T-helper 1 cell treated with Interleukin-12 subunit alpha and Interleukin-12 subunit beta and Interleukin-4 antibody, amounts not matched to agents 30 μg/mL and 1 μg/mL, for 36 hours (primary cell): ENCODE measurements around the gene CYP11A1.
"Not testable (repeated sequence)": the region's sequence is repeated elsewhere in the genome, so short reads cannot be mapped to it uniquely, and the experiment has no call there.

Source experiments
- H3K27ac Mint-ChIP-seq: one replicate; pipeline ENCODE4 v1.8.0; 2021; ENCODE audit warnings: mild to moderate bottlenecking, mixed read lengths
- H3K27me3 Mint-ChIP-seq: one replicate; pipeline ENCODE4 v1.8.0; 2021; ENCODE audit warnings: low read depth, mixed read lengths
- H3K36me3 Mint-ChIP-seq: one replicate; pipeline ENCODE4 v1.8.0; 2021; ENCODE audit warnings: low read depth, mixed read lengths
- H3K4me1 Mint-ChIP-seq: one replicate; pipeline ENCODE4 v1.8.0; 2021; ENCODE audit warnings: low read depth, mixed read lengths
- H3K4me3 Mint-ChIP-seq: one replicate; pipeline ENCODE4 v1.8.0; 2021; ENCODE audit warnings: mild to moderate bottlenecking, moderate library complexity, mixed read lengths
- H3K9me3 Mint-ChIP-seq: one replicate; pipeline ENCODE4 v1.8.0; 2021; ENCODE audit warnings: mixed read lengths

Gene CYP11A1

DNA sequence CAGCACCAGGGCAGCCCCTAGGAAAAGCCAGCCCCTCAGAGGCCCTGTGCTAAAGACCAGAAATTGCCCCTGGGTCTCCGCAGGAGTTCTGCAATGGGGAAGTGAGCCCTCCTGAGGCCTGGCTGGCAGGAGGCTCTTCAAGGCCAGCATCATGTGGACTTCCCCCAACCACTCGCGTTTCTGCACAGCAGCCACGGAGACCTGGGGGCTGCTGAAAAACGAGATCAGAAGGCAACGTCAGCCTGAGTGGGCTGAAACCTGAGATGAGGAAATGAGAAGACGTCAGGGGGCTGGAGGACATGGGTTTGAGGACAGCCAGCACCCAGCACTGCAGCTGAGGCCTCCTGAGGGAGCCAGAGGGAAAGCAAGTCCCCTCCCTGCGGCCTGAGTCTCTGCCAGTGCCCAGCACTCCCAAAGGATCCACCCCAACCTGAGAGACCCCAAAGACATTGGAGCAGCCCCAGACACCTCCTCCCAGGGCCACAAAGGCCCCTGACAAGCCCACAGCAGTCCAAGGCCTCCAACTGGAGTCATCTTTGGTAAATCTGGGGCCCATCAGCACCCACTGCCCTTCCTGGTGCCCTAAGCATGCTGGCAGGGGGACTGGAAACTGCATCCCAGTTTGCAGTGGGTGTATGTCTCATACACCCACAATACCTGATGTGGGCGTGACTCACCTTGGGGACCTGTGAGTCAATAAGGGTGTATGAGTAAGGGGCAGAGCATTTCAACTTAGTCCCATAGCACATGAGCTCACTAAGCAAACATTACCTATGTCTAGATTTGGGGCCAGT lies 29.2 kb upstream of the CYP11A1 start:
- Mint-ChIP-seq H3K9me3 (no peaks in the 10 kb centered on the region), H3K27ac (peak overlapping the region; percentile 90), H3K4me1 (peaks cover 71% of the 10 kb centered on the region), H3K36me3 (no peaks in the 10 kb centered on the region), H3K27me3 (no peaks in the 10 kb centered on the region), H3K4me3 (peak overlapping the region; percentile 52)

DNA sequence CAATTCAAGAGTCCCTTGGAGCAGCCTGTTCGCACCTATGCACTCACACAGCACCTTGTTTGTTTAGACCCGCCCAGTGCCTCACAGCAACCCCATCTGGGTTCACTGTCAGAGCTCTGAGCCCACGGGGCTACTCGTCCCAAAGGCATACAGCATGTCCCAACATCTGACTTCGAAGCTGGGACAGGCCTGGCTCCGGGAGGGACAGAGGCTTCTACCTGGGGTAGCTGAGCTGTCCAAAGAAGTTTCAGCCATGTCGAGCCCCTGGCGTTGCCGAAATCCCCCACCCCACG lies 28.6 kb upstream of the CYP11A1 start:
- Mint-ChIP-seq H3K9me3 (no peaks in the 10 kb centered on the region), H3K27ac (peak overlapping the region; percentile 63), H3K36me3 (no peaks in the 10 kb centered on the region), H3K4me1 (peaks cover 71% of the 10 kb centered on the region), H3K27me3 (no peaks in the 10 kb centered on the region), H3K4me3 (no peak overlapping the region)

DNA sequence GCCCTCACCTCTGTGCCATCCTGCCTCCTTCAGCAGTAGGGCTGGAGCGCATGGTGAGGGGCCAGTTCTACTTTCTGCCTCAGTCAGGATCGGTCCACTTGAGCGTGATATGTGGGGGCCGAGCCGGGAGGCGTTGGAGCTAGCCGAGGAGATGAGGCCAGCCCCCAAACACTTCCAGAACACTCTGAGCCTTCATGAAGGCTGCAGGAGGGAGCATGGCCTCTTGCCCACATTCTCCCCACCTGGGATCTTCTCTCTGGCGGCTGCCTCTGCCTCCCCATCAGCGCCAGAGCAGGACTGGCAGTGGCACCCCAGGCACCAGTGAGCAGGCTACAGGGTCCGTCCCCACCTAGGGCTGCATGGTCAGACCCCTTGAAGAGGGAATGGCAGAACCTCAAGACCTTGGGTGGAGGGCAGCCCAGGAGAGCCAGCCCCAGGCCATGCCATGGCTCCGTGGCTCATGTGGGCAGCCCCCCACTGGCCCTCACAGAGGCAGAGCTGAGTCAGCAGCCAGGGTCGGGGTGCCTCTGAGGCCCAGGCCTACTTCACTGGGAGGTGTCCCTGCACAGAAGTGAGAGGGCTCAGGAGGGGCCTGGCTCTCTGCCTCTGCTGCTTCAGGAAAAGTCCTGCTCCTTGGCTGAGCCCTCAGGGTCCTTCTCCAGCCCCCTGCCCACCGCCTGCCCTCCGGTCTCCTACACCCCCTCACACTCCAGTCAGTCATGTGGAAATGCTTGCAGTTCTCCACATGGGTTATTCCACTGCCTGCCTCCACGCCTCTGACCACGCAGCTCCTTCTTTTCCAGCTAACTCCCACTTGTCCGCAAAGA lies 28.1 kb upstream of the CYP11A1 start:
- Mint-ChIP-seq H3K27ac (peak overlapping the region; percentile 63), H3K4me1 (peaks cover 71% of the 10 kb centered on the region), H3K4me3 (no peak overlapping the region), H3K9me3 (no peaks in the 10 kb centered on the region), H3K27me3 (no peaks in the 10 kb centered on the region), H3K36me3 (no peaks in the 10 kb centered on the region)

DNA sequence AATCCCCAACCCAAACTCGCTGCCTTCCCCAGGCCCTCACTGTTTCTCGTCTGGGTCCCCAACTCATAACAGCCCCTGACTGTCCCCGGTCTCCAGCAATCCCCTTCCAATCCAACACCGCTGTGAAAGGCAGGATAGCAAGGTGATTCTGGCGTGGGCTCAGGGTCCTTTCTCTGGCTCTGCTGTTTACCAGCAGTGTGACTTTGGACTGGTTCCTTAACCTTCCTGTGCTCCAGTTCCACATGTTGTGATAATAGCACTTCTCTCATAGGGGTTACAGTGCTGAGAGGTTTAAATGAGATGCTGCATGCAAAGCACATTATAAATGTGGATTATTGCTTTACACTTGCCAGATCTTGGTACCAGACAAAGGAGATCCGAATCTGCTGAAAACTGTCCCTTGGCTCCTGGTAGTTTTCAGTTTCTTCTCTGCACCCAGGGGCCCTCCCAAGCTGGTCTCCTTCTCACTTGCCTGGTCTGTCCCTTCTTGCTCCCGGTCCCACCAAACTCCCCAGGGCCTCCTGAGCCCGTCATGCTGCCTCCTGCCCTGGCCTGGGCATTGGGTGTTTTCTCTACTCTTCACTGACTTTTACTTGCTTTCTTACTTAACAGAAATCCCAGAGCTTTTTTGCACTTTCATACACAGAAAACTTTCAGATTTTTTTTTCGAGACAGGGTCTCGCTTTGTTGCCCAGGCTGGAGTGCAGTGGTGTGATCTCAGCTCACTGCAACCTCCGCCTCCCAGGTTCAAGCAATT lies 26.8 kb upstream of the CYP11A1 start:
- no peaks in the 10 kb centered on the region for H3K9me3 Mint-ChIP-seq
- H3K4me1 Mint-ChIP-seq = peaks cover 67% of the 10 kb centered on the region
- H3K27me3 Mint-ChIP-seq = no peaks in the 10 kb centered on the region
- H3K27ac Mint-ChIP-seq = peak overlapping the region; percentile 59
- no peaks in the 10 kb centered on the region for H3K36me3 Mint-ChIP-seq
- H3K4me3 Mint-ChIP-seq = no peak overlapping the region

DNA sequence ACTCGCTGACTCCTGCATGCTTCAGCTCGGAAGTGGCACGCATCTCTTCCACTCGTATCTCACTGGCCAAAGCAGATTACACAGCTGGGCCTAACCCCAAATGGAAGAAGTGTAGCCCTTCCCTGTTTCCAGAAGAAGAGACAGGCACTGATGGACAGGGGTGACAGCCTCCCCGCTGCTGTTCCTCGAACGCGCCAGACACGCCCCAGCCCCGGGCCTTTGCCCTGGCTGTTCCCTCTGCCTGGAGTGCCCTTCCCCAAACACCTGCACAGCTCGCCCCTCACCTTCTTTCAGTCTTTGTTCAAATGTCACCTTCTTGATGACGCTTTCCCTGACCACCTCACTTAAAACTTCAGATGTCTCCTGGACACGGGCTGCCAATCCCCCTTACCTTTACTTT lies 26.0 kb upstream of the CYP11A1 start:
- Mint-ChIP-seq H3K4me3 (no peak overlapping the region), H3K27me3 (no peaks in the 10 kb centered on the region), H3K9me3 (no peaks in the 10 kb centered on the region), H3K27ac (no peak overlapping the region), H3K36me3 (no peaks in the 10 kb centered on the region), H3K4me1 (peaks cover 61% of the 10 kb centered on the region)

DNA sequence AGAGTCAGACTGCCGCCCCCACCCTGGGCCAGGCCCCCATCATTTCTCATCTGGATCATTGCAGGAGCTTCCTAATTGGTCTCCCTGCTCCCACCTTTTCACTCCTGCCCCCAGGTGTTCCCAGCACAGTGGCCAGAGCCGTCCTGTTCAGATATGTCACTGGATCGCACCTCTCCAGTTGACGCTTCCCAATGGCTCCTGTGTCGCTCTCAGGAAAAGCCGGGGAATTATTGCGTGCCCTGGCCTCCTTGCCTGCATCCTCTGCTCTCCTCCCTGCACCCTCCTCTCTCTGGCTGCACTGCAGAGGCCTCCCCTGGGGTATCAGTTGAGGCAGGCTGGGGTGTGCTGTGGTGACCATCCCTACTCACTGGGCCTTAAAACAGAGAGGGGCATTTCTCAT lies 25.5 kb upstream of the CYP11A1 start:
- H3K4me1 Mint-ChIP-seq = peaks cover 55% of the 10 kb centered on the region
- H3K27ac Mint-ChIP-seq = peak overlapping the region; percentile 34

GRCh38 chr15:74392451-74392830 lies 25.0 kb upstream of the CYP11A1 start:
- H3K4me1 Mint-ChIP-seq = peaks cover 51% of the 10 kb centered on the region
- H3K36me3 Mint-ChIP-seq = no peaks in the 10 kb centered on the region
- peak overlapping the region; percentile 70 for H3K27ac Mint-ChIP-seq

More for the DNA sequence above, 25.5 kb upstream of the CYP11A1 start:
- no peaks in the 10 kb centered on the region for H3K27me3 Mint-ChIP-seq
- H3K4me3 Mint-ChIP-seq = no peak overlapping the region
- H3K9me3 Mint-ChIP-seq = no peaks in the 10 kb centered on the region
- H3K36me3 Mint-ChIP-seq = no peaks in the 10 kb centered on the region

GRCh38 chr15:74391582-74392450 lies 24.4 kb upstream of the CYP11A1 start:
- H3K27ac Mint-ChIP-seq = peak overlapping the region; percentile 73
- H3K4me1 Mint-ChIP-seq = peaks cover 46% of the 10 kb centered on the region
- H3K4me3 Mint-ChIP-seq = no peak overlapping the region
- no peaks in the 10 kb centered on the region for H3K36me3 Mint-ChIP-seq
- no peaks in the 10 kb centered on the region for H3K27me3 Mint-ChIP-seq
- no peaks in the 10 kb centered on the region for H3K9me3 Mint-ChIP-seq

More at GRCh38 chr15:74392451-74392830, 25.0 kb upstream of the CYP11A1 start:
- Mint-ChIP-seq H3K9me3 (no peaks in the 10 kb centered on the region), H3K27me3 (no peaks in the 10 kb centered on the region), H3K4me3 (peak overlapping the region; percentile 44)

DNA sequence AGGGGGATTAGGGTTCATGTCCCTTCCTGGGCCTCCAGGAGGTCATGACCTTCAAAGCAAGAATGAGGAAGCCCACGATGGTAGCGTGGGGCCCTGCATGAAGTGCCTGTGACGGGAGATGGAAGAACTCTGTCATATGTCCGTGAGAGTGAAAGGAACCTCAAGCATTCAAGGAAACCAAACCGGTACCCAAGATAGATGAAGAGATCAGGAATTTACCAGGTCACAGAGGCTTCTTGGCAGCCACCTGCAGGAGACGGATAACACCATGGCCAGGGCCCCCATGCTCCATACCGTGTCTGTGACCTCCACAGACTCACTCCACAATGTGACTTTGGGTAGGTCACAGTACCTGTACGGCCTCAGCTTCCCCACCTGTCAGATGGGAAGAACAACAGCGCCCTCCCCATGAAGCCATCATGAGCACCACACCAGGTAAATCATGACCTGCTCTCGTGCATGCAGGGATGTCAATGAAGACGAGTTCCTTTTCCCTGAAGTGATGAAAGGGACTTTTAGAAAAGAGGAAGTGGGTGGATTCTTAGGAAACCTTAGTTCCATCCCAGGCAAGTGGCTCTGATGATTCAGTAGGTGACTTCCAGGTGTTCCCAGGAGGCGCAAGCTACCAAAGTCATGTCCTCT lies 23.3 kb upstream of the CYP11A1 start:
- Mint-ChIP-seq H3K4me1 (peaks cover 39% of the 10 kb centered on the region), H3K36me3 (no peaks in the 10 kb centered on the region), H3K27ac (peak overlapping the region; percentile 62), H3K4me3 (peak overlapping the region; percentile 8), H3K27me3 (no peaks in the 10 kb centered on the region), H3K9me3 (no peaks in the 10 kb centered on the region)

- not testable (repeated sequence) for H3K27me3 Mint-ChIP-seq, H3K36me3 Mint-ChIP-seq, H3K9me3 Mint-ChIP-seq
- Mint-ChIP-seq H3K27ac (peak overlapping the region; percentile 62), H3K4me3 (peak overlapping the region; percentile 8), H3K4me1 (peaks cover 39% of the 10 kb centered on the region)
Observed at GRCh38 chr15:74390049-74390646, 22.7 kb upstream of the CYP11A1 start.

GRCh38 chr15:74389241-74390048 lies 22.0 kb upstream of the CYP11A1 start:
- Mint-ChIP-seq H3K4me3 (no peak overlapping the region), H3K27me3 (no peaks in the 10 kb centered on the region), H3K36me3 (no peaks in the 10 kb centered on the region), H3K27ac (no peak overlapping the region), H3K9me3 (no peaks in the 10 kb centered on the region), H3K4me1 (peaks cover 44% of the 10 kb centered on the region)

- H3K27ac Mint-ChIP-seq = no peak overlapping the region
- peaks cover 44% of the 10 kb centered on the region for H3K4me1 Mint-ChIP-seq
- no peaks in the 10 kb centered on the region for H3K27me3 Mint-ChIP-seq
- no peaks in the 10 kb centered on the region for H3K9me3 Mint-ChIP-seq
- no peak overlapping the region for H3K4me3 Mint-ChIP-seq
- H3K36me3 Mint-ChIP-seq = no peaks in the 10 kb centered on the region
Observed at GRCh38 chr15:74388363-74388951, 21.0 kb upstream of the CYP11A1 start.
